BJ (cell line): ENCODE results near the gene NEFH. TPM values are rescaled to one million over a fixed set of nuclear protein-coding genes. Genes with fewer than 3 reads are reported as not detected.
A peak's percentile ranks its signal among the peaks of the same experiment; 100 is the strongest.

Experiments used
- CTCF ChIA-PET: fragments of 350-600 bp; formaldehyde crosslinking; extraction: SDS; loops from one replicate; lab custom pipeline; 2021; ENCODE audit warnings: antibody characterized with exemption, inconsistent platforms; lab: Yijun Ruan, JAX
- POLR2A ChIA-PET: fragments of 300-600 bp; sonication (Branson Sonifier 250); formaldehyde crosslinking; extraction: SDS; loops from one replicate; lab custom pipeline; 2021; ENCODE audit warnings: antibody characterized with exemption; lab: Charles Lee
- DNase-seq: peaks from one replicate; pipeline ENCODE4 v3.0.0-alpha.2; 2011; ENCODE audit warnings: low read depth
- H3K27me3 ChIP-seq: 2 replicates; pipeline ENCODE4 v1.6.0; 2011; ENCODE audit warnings: low read length; ENCODE audit not compliant: control insufficient read depth, insufficient read depth
- H3K36me3 ChIP-seq: 2 replicates; pipeline ENCODE4 v1.5.1; 2011; ENCODE audit warnings: low read length; ENCODE audit not compliant: control insufficient read depth, insufficient read depth
- H3K4me3 ChIP-seq: 2 replicates; pipeline ENCODE4 v1.5.1; 2011; ENCODE audit warnings: low read depth, mild to moderate bottlenecking, control low read depth, low read length
- polyA plus RNA-seq: library from polyadenylated mRNA; depleted of rRNA; stranded (reverse); fragments of >200 nt; gene quantifications from 2 replicates; pipeline ENCODE4 v1.2.3, GENCODE V29; 2011
- TF ChIP-seq, protein P1 (sequence below): IDR thresholded peaks from 2 replicates; pipeline ENCODE4 v1.5.1; 2011; ENCODE audit warnings: low read depth, mild to moderate bottlenecking, control low read depth, inconsistent platforms, low read length, moderate library complexity; ENCODE audit not compliant: insufficient read depth

The NEFH gene
- polyA plus RNA-seq, 1 experiment, result 1.2 TPM

DNA sequence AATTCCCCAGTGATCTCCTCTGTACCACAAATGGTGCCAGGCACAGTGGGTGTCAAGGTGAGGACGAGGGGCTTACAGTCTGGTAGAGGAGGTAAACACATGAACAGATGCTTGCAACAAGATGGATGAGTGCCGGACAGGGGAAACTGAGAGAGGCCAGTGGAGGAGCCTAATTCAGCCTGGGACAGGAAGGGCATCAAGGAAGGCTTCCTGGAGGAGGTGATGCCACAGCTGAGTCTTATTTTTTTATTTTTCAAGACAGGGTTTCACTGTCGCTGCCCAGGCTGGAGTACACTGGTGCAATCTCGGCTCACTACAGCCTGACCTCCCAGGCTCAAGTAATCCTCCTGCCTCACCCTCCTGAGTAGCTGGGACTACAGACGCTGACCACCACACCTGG is 18.8 kb upstream of the NEFH start:
- CTCF ChIA-PET, result interaction anchor here (1.1 kb wide), 1 partner anchor 9 kb away, joined by 4 read pairs; no protein-coding TSS in a partner anchor

DNA sequence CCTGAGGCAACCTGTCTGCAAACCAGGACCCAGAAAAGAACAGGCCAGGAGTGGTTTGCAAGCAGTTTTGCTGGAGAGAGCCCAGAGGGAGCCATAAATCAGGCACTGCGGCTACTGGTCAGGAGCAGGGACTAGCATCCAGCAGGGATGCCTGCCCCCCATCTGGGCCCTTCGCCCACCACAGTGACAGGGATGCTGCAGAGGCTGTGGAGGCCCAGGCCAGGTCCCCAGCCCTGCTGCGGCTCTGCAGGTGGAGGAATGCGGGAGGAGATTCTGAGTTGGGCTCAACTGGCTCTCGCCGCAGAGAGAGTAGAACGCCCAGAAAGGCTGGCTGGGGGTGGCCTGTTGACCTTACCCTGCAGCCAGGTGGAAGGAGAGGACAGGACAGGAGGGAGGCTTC is 16.4 kb upstream of the NEFH start:
- POLR2A ChIA-PET, result no interaction called here
- peaks cover 1% of the 10 kb centered on the region for H3K27me3 ChIP-seq
- TF ChIP-seq, protein P1, sequence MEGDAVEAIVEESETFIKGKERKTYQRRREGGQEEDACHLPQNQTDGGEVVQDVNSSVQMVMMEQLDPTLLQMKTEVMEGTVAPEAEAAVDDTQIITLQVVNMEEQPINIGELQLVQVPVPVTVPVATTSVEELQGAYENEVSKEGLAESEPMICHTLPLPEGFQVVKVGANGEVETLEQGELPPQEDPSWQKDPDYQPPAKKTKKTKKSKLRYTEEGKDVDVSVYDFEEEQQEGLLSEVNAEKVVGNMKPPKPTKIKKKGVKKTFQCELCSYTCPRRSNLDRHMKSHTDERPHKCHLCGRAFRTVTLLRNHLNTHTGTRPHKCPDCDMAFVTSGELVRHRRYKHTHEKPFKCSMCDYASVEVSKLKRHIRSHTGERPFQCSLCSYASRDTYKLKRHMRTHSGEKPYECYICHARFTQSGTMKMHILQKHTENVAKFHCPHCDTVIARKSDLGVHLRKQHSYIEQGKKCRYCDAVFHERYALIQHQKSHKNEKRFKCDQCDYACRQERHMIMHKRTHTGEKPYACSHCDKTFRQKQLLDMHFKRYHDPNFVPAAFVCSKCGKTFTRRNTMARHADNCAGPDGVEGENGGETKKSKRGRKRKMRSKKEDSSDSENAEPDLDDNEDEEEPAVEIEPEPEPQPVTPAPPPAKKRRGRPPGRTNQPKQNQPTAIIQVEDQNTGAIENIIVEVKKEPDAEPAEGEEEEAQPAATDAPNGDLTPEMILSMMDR, result no peak
- H3K36me3 ChIP-seq, result no peaks in the 10 kb centered on the region
- DNase-seq, result no peak
- CTCF ChIA-PET, result no interaction called here
- H3K4me3 ChIP-seq, result no peak overlapping the region

More for the DNA sequence above, 18.8 kb upstream of the NEFH start:
- no peaks in the 10 kb centered on the region; the same call in 1 of the 2 replicates for H3K27me3 ChIP-seq
- TF ChIP-seq, protein P1, result no peak
- no peaks in the 10 kb centered on the region for H3K36me3 ChIP-seq
- DNase-seq, result no peak
- POLR2A ChIA-PET, result no interaction called here
- no peak overlapping the region for H3K4me3 ChIP-seq

GRCh38 chr22:29464581-29464980 is 15.4 kb upstream of the NEFH start:
- no peak for DNase-seq
- POLR2A ChIA-PET, result no interaction called here
- CTCF ChIA-PET, result interaction anchor here (1.3 kb wide), 1 partner anchor 10 kb away, joined by 3 read pairs; no protein-coding TSS in a partner anchor
- Histone ChIP-seq H3K36me3 (no peaks in the 10 kb centered on the region), H3K27me3 (peaks cover 1% of the 10 kb centered on the region), H3K4me3 (no peak overlapping the region)
- TF ChIP-seq, protein P1, result no peak

DNA sequence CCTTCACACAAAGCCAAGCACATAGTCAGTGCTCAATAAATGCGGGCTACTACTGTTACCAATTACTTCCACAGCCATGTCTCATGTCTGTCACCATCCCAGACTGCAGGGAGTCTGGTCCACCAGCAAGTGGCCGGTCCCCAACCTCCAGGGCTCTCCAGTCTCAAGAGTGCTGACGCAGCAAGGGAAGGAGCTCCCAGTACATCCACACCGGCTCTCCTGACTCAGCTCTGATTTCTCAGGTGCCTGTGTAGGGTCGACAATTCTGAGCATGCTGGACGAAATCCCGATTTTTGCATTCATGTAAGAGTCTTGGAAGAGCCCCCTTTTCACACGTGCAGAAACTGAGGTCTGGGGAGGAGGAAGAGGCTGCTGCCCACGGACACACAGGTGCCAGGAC is 10.3 kb upstream of the NEFH start:
- POLR2A ChIA-PET, result no interaction called here
- peaks cover 3% of the 10 kb centered on the region for H3K27me3 ChIP-seq
- DNase-seq, result no peak
- TF ChIP-seq, protein P1, result no peak
- H3K36me3 ChIP-seq, result no peaks in the 10 kb centered on the region
- CTCF ChIA-PET, result interaction anchor here (1.3 to 1.6 kb wide), 3 partner anchors 9 to 15 kb away, joined by 3 to 4 read pairs (median 3); no protein-coding TSS in a partner anchor
- no peak overlapping the region for H3K4me3 ChIP-seq

DNA sequence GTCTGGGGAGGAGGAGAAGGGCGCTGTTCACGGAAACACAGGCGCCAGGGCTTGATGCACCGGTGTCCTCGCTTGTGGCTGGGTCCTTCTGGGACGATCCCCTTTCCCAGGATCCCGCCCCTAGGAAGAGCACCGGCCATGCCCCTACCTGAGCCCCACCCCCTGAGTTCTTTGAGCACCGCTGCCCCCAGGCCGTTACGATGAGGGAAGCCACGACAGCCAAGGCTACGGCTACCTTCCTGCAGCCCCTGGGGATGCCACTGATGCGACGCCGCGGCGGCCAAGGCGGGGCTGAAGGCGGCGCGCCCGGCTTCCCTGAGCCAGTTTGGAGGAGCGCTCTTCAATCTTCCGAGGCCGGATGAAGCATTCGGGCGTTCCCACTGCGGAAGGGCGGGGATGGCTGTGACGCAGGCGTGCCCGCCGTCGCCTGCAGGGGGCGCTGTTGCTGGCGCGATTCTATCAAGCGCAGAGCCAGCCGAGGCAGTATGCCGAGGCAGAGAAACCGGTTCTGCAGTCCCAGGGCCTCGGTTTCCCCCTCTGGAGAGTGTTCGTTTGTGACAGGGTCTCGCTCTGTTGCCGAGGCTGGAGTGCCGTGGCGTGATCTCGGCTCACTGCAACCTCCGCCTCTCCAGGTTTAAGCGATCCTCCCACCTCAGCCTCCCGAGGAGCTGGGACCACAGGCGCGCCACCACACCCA is 9.7 kb upstream of the NEFH start:
- Histone ChIP-seq H3K4me3 (no peak overlapping the region), H3K36me3 (no peaks in the 10 kb centered on the region), H3K27me3 (peaks cover 3% of the 10 kb centered on the region)
- ChIA-PET POLR2A (no interaction called here), CTCF (interaction anchor here (0.7 to 1.6 kb wide), 7 partner anchors 9 to 40 kb away, joined by 3 to 6 read pairs (median 4); no protein-coding TSS in a partner anchor)
- TF ChIP-seq, protein P1, result peak; percentile 72
- DNase-seq, result no peak
